CD4-positive, CD25-positive, alpha-beta regulatory T cell (primary cell): Measurements from ENCODE around the gene SPEF1. TPM values are rescaled to one million over a fixed set of nuclear protein-coding genes. Genes with fewer than 3 reads are reported as not detected.

ENCODE experiments used
- ATAC-seq, 2 donors: fragments of 150-1000 bp; cut with Tn5 transposase; one replicate each; pipeline ENCODE4 v1.10.0; 2021; ENCODE audit warnings: low read depth in 2 of 2, moderate number of reproducible peaks in 2 of 2, moderate library complexity in 1 of 2
- DNase-seq, 3 donors: peaks; one replicate each; pipeline versions ENCODE4 v3.0.0 to v3.0.0-alpha.2; 2012 to 2022; ENCODE audit warnings: mixed read lengths in 1 of 3
- H3K27ac ChIP-seq: one replicate; pipeline ENCODE4 v1.7.0; 2013; ENCODE audit warnings: mild to moderate bottlenecking, low read length; ENCODE audit not compliant: insufficient read depth, poor library complexity, severe bottlenecking
- H3K27me3 ChIP-seq: one replicate; pipeline ENCODE4 v1.7.0; 2013; ENCODE audit warnings: low read length; ENCODE audit not compliant: control insufficient read depth, insufficient read depth
- H3K36me3 ChIP-seq: one replicate; pipeline ENCODE4 v1.7.0; 2013; ENCODE audit warnings: mild to moderate bottlenecking, low read length, moderate library complexity; ENCODE audit not compliant: control insufficient read depth, insufficient read depth
- H3K4me1 ChIP-seq: 2 replicates; pipeline ENCODE4 v1.7.0; 2013; ENCODE audit warnings: mild to moderate bottlenecking, low read length; ENCODE audit not compliant: insufficient read depth, control insufficient read depth, poor library complexity, severe bottlenecking
- H3K4me3 ChIP-seq: one replicate; pipeline ENCODE4 v1.7.0; 2013; ENCODE audit warnings: low read depth, mild to moderate bottlenecking, low read length, moderate library complexity
- H3K9me3 ChIP-seq, 2 experiments: 1 replicate in 1 of 2; 2 replicates in 1 of 2; pipeline ENCODE4 v1.7.0; 2013; ENCODE audit warnings: low read length in 2 of 2, mild to moderate bottlenecking in 1 of 2, moderate library complexity in 1 of 2; ENCODE audit not compliant: control insufficient read depth in 2 of 2
- H3K27ac Mint-ChIP-seq, 3 donors: one replicate each; pipeline ENCODE4 v1.8.0; 2020 to 2022; ENCODE audit warnings: mild to moderate bottlenecking in 3 of 3, mixed read lengths in 3 of 3, moderate library complexity in 2 of 3
- H3K27me3 Mint-ChIP-seq: one replicate; pipeline ENCODE4 v1.8.0; 2022; ENCODE audit warnings: mild to moderate bottlenecking, mixed read lengths
- H3K36me3 Mint-ChIP-seq: one replicate; pipeline ENCODE4 v1.8.0; 2020; ENCODE audit warnings: mixed read lengths
- H3K4me1 Mint-ChIP-seq, 4 donors: one replicate each; pipeline ENCODE4 v1.8.0; 2020 to 2022; ENCODE audit warnings: mixed read lengths in 4 of 4, mild to moderate bottlenecking in 1 of 4
- H3K4me3 Mint-ChIP-seq, 4 donors: one replicate each; pipeline ENCODE4 v1.8.0; 2020 to 2022; ENCODE audit warnings: mild to moderate bottlenecking in 4 of 4, mixed read lengths in 4 of 4, moderate library complexity in 3 of 4
- H3K9me3 Mint-ChIP-seq, 7 donors: one replicate each; pipeline ENCODE4 v1.8.0; 2020 to 2022; ENCODE audit warnings: mixed read lengths in 7 of 7, mild to moderate bottlenecking in 3 of 7, moderate library complexity in 2 of 7
- polyA plus RNA-seq, 4 donors: library from polyadenylated mRNA; unstranded; fragments of 300-500 nt; fragmentation: Illumina TruSeq; gene quantifications; one replicate each; pipeline ENCODE4 v1.2.3, GENCODE V29; 2021
- total RNA-seq: library from RNA; stranded (reverse); gene quantifications from one replicate; pipeline ENCODE4 v1.2.3, GENCODE V29; 2022

SPEF1 gene
- total and polyA plus RNA-seq, 5 donors from 2014 or later: not detected

GRCh38 chr20:3820901-3821727 lies 39.9 kb upstream of the SPEF1 start:
- H3K36me3 ChIP-seq: peaks cover 25% of the 10 kb centered on the region
- no peaks in the 10 kb centered on the region for H3K27me3 ChIP-seq
- Mint-ChIP-seq H3K27ac (peak overlapping the region; percentile 97 to 98 (median 98)), H3K4me1 (peaks cover 11 to 57% (median 34%) of the 10 kb centered on the region in 4 donors), H3K36me3 (peaks cover 4% of the 10 kb centered on the region), H3K4me3 (peak overlapping the region; percentile 91 to 99 (median 95)), H3K27me3 (no peaks in the 10 kb centered on the region), H3K9me3 (no peaks in the 10 kb centered on the region)
- peaks cover 45% of the 10 kb centered on the region for H3K4me1 ChIP-seq
- DNase-seq: no peak
- H3K9me3 ChIP-seq: no peaks in the 10 kb centered on the region
- H3K27ac ChIP-seq: peak overlapping the region; percentile 99
- peak in 1 of 2 donors; percentile 16 for ATAC-seq
- H3K4me3 ChIP-seq: peak overlapping the region; percentile 83

- peaks cover 16 to 66% (median 40%) of the 10 kb centered on the region in 4 donors for H3K4me1 Mint-ChIP-seq
- Histone ChIP-seq H3K27ac (peak within 1 kb of the TSS; percentile 99), H3K9me3 (no peaks in the 10 kb centered on the region), H3K4me1 (peaks cover 53% of the 10 kb centered on the region), H3K4me3 (peak within 1 kb of the TSS; percentile 83), H3K27me3 (no peaks in the 10 kb centered on the region), H3K36me3 (peaks cover 20% of the 10 kb centered on the region)
- DNase-seq: peak; percentile 91 to 95 (median 92)
- peak within 1 kb of the TSS; percentile 91 to 99 (median 95) for H3K4me3 Mint-ChIP-seq
- H3K27ac Mint-ChIP-seq: peak within 1 kb of the TSS; percentile 97 to 98 (median 98)
- no peaks in the 10 kb centered on the region for H3K27me3 Mint-ChIP-seq
- peaks cover 4% of the 10 kb centered on the region for H3K36me3 Mint-ChIP-seq
- peak; percentile 79 to 85 for ATAC-seq
- no peaks in the 10 kb centered on the region for H3K9me3 Mint-ChIP-seq
Measured at GRCh38 chr20:3820048-3820900, 39.0 kb upstream of the SPEF1 start, which contains the start of gene AP5S1. AP5S1 (plus strand) TSS chr20:3820547; CDS start chr20:3822118, 1,571 bp downstream.

GRCh38 chr20:3819411-3820047 lies 38.3 kb upstream of the SPEF1 start:
- Histone ChIP-seq H3K4me3 (peak overlapping the region; percentile 70), H3K9me3 (no peaks in the 10 kb centered on the region), H3K27me3 (no peaks in the 10 kb centered on the region), H3K4me1 (peaks cover 60% of the 10 kb centered on the region), H3K27ac (peak overlapping the region; percentile 99), H3K36me3 (peaks cover 16% of the 10 kb centered on the region)
- Mint-ChIP-seq H3K9me3 (no peaks in the 10 kb centered on the region), H3K4me3 (peak overlapping the region; percentile 74 to 96 (median 85)), H3K36me3 (peaks cover 4% of the 10 kb centered on the region), H3K27me3 (no peaks in the 10 kb centered on the region), H3K4me1 (peaks cover 16 to 71% (median 42%) of the 10 kb centered on the region in 4 donors), H3K27ac (peak overlapping the region; percentile 89 to 98 (median 96))
- ATAC-seq: no peak
- peak in 1 of 3 donors; percentile 33 for DNase-seq

- H3K4me1 Mint-ChIP-seq: peaks cover 18 to 77% (median 47%) of the 10 kb centered on the region in 4 donors
- H3K4me1 ChIP-seq: peaks cover 67% of the 10 kb centered on the region
Measured at GRCh38 chr20:3818155-3819151, 37.2 kb upstream of the SPEF1 start.

GRCh38 chr20:3815703-3816315 lies 34.6 kb upstream of the SPEF1 start:
- peak in 2 of 3 donors; percentile 50 to 87 for DNase-seq
- Histone ChIP-seq H3K4me1 (peaks cover 84% of the 10 kb centered on the region), H3K36me3 (no peaks in the 10 kb centered on the region), H3K9me3 (no peaks in the 10 kb centered on the region), H3K27me3 (no peaks in the 10 kb centered on the region), H3K4me3 (peak overlapping the region; percentile 51), H3K27ac (peak overlapping the region; percentile 95)
- H3K36me3 Mint-ChIP-seq: no peaks in the 10 kb centered on the region
- ATAC-seq: peak in 1 of 2 donors; percentile 10
- H3K4me1 Mint-ChIP-seq: peaks cover 17 to 85% (median 58%) of the 10 kb centered on the region in 4 donors
- peak overlapping the region; percentile 7 to 89 (median 84) for H3K4me3 Mint-ChIP-seq
- H3K9me3 Mint-ChIP-seq: peaks cover 0 to 2% (median 0%) of the 10 kb centered on the region in 7 donors
- peak overlapping the region; percentile 84 to 99 (median 90) for H3K27ac Mint-ChIP-seq
- H3K27me3 Mint-ChIP-seq: no peaks in the 10 kb centered on the region

More at GRCh38 chr20:3818155-3819151, 37.2 kb upstream of the SPEF1 start:
- H3K9me3 Mint-ChIP-seq: no peaks in the 10 kb centered on the region
- Histone ChIP-seq H3K36me3 (peaks cover 6% of the 10 kb centered on the region), H3K4me3 (no peak overlapping the region), H3K9me3 (no peaks in the 10 kb centered on the region), H3K27me3 (no peaks in the 10 kb centered on the region), H3K27ac (peak overlapping the region; percentile 23)
- ATAC-seq (no peak), DNase-seq (peak in 1 of 3 donors; percentile 44)
- peak overlapping the region; percentile 59 to 96 (median 76) for H3K4me3 Mint-ChIP-seq
- H3K27ac Mint-ChIP-seq: peak overlapping the region; percentile 59 to 98 (median 96)
- peaks cover 4% of the 10 kb centered on the region for H3K36me3 Mint-ChIP-seq
- no peaks in the 10 kb centered on the region for H3K27me3 Mint-ChIP-seq

- H3K4me3 Mint-ChIP-seq: peak overlapping the region in 3 of 4 donors; percentile 79 to 89 (median 85)
- no peak for ATAC-seq
- H3K27ac ChIP-seq: peak overlapping the region; percentile 95
Measured at GRCh38 chr20:3814928-3815495, 33.8 kb upstream of the SPEF1 start.

More at GRCh38 chr20:3814928-3815495, 33.8 kb upstream of the SPEF1 start:
- Mint-ChIP-seq H3K36me3 (no peaks in the 10 kb centered on the region), H3K27ac (peak overlapping the region; percentile 84 to 99 (median 90)), H3K4me1 (peaks cover 15 to 89% (median 60%) of the 10 kb centered on the region in 4 donors), H3K9me3 (peaks cover 0 to 2% (median 0%) of the 10 kb centered on the region in 7 donors), H3K27me3 (no peaks in the 10 kb centered on the region)
- no peak overlapping the region for H3K4me3 ChIP-seq
- no peaks in the 10 kb centered on the region for H3K36me3 ChIP-seq
- no peaks in the 10 kb centered on the region for H3K27me3 ChIP-seq
- DNase-seq: no peak
- no peaks in the 10 kb centered on the region for H3K9me3 ChIP-seq
- peaks cover 89% of the 10 kb centered on the region for H3K4me1 ChIP-seq
